HL-60 (cell line): ENCODE data around the gene HNRNPCL1.
"Not testable (repeated sequence)": the region's sequence is repeated elsewhere in the genome, so short reads cannot be mapped to it uniquely, and the experiment has no call there.

Experiments
- CTCF ChIP-seq: IDR thresholded peaks from one replicate; pipeline ENCODE4 v1.5.1; 2011; ENCODE audit warnings: low read length, control low read depth, inconsistent platforms; ENCODE audit not compliant: insufficient read depth
- GABPA ChIP-seq: IDR thresholded peaks from 2 replicates; pipeline ENCODE4 v1.6.1; 2012; ENCODE audit warnings: low read depth
- POLR2AphosphoS5 ChIP-seq: IDR thresholded peaks from 2 replicates; pipeline ENCODE4 v1.6.1; 2012; ENCODE audit warnings: low read depth
- REST ChIP-seq: IDR thresholded peaks from 2 replicates; pipeline ENCODE4 v1.6.1; 2012; ENCODE audit warnings: low read depth; ENCODE audit not compliant: insufficient replicate concordance
- SPI1 ChIP-seq: IDR thresholded peaks from 2 replicates; pipeline ENCODE4 v1.6.1; 2012; ENCODE audit warnings: low read depth, mild to moderate bottlenecking, borderline replicate concordance

GRCh38 chr1:12848620-12849019 is at the start of gene HNRNPCL1:
- TF ChIP-seq CTCF, SPI1, REST, POLR2AphosphoS5, GABPA: not testable (repeated sequence)
